Activated CD8-positive, alpha-beta T cell treated with anti-CD3 and anti-CD28 coated beads for 36 hours (primary cell): ENCODE results near the gene ZZZ3. TPM values are rescaled to one million over a fixed set of nuclear protein-coding genes. Genes with fewer than 3 reads are reported as not detected.
"Not testable (repeated sequence)": the region's sequence is repeated elsewhere in the genome, so short reads cannot be mapped to it uniquely, and the experiment has no call there.

Experiments used
- ATAC-seq: fragments of 200-7000 bp; cut with Tn5 transposase; one replicate; pipeline ENCODE4 v1.10.0; 2021; ENCODE audit warnings: mild to moderate bottlenecking, moderate library complexity
- CTCF ChIA-PET: fragments of 350-600 bp; sonication (Branson Sonifier 250); formaldehyde crosslinking; loops from one replicate; lab custom pipeline; 2021; ENCODE audit warnings: antibody characterized with exemption; lab: Charles Lee
- POLR2A ChIA-PET: fragments of 350-600 bp; sonication (Branson Sonifier 250); formaldehyde crosslinking; loops from one replicate; lab custom pipeline; 2021; ENCODE audit warnings: antibody characterized with exemption; lab: Charles Lee
- DNase-seq: peaks from one replicate; pipeline ENCODE4 v3.0.0-alpha.2; 2020
- H3K27ac Mint-ChIP-seq: one replicate; pipeline ENCODE4 v1.8.0; 2021; ENCODE audit warnings: mild to moderate bottlenecking, mixed read lengths
- H3K27me3 Mint-ChIP-seq: one replicate; pipeline ENCODE4 v1.8.0; 2021; ENCODE audit warnings: mixed read lengths
- H3K36me3 Mint-ChIP-seq: one replicate; pipeline ENCODE4 v1.8.0; 2021; ENCODE audit warnings: low read depth, mixed read lengths
- H3K4me1 Mint-ChIP-seq: one replicate; pipeline ENCODE4 v1.8.0; 2021; ENCODE audit warnings: low read depth, mixed read lengths
- H3K4me3 Mint-ChIP-seq: one replicate; pipeline ENCODE4 v1.8.0; 2021; ENCODE audit warnings: mild to moderate bottlenecking, moderate library complexity, mixed read lengths
- H3K9me3 Mint-ChIP-seq: one replicate; pipeline ENCODE4 v1.8.0; 2021; ENCODE audit warnings: mixed read lengths
- intact Hi-C: fragments of 100-400 bp; cut with micrococcal nuclease; formaldehyde crosslinking; loops from one replicate; pipeline ENCODE4 v1.10.0; 2022
- total RNA-seq, 2 experiments: library from RNA; stranded (reverse); gene quantifications; one replicate each; pipeline ENCODE4 v1.2.3, GENCODE V29; 2021
- TF ChIP-seq, protein P1 (sequence below): fragments of 200-600 bp; IDR thresholded peaks from one replicate; pipeline ENCODE4 v1.8.0; 2022; ENCODE audit warnings: antibody characterized with exemption, mild to moderate bottlenecking

The ZZZ3 gene
- total RNA-seq, 2 experiments from 2014 or later = 37.7 to 39.5 TPM

DNA sequence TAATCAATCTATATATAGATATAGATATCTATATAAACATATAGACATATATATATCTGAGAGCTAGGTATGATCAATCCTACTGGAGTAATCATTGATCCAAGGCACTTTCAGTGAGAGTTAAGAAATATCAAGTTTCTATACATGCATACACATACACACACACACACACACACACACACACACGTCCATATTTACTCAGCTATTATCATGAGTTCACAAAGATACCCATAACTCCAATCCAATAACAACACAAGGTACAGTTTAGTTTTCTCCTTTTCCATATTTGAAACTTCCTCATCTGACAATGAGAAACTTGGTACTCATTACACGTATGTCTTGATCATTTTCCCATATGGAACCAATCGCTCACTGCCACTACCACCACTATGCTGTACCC is 27.3 kb upstream of the ZZZ3 start:
- peak overlapping the region; percentile 4 for H3K27ac Mint-ChIP-seq

GRCh38 chr1:77706321-77706720 is 23.9 kb upstream of the ZZZ3 start:
- POLR2A ChIA-PET = no interaction called here
- no peaks in the 10 kb centered on the region for H3K9me3 Mint-ChIP-seq
- no peak overlapping the region for H3K4me3 Mint-ChIP-seq
- ATAC-seq (no peak), DNase-seq (no peak)
- H3K36me3 Mint-ChIP-seq = peaks cover 10% of the 10 kb centered on the region
- CTCF ChIA-PET = no interaction called here
- H3K4me1 Mint-ChIP-seq = peaks cover 4% of the 10 kb centered on the region
- H3K27ac Mint-ChIP-seq = no peak overlapping the region
- H3K27me3 Mint-ChIP-seq = no peaks in the 10 kb centered on the region
- TF ChIP-seq, protein P1, sequence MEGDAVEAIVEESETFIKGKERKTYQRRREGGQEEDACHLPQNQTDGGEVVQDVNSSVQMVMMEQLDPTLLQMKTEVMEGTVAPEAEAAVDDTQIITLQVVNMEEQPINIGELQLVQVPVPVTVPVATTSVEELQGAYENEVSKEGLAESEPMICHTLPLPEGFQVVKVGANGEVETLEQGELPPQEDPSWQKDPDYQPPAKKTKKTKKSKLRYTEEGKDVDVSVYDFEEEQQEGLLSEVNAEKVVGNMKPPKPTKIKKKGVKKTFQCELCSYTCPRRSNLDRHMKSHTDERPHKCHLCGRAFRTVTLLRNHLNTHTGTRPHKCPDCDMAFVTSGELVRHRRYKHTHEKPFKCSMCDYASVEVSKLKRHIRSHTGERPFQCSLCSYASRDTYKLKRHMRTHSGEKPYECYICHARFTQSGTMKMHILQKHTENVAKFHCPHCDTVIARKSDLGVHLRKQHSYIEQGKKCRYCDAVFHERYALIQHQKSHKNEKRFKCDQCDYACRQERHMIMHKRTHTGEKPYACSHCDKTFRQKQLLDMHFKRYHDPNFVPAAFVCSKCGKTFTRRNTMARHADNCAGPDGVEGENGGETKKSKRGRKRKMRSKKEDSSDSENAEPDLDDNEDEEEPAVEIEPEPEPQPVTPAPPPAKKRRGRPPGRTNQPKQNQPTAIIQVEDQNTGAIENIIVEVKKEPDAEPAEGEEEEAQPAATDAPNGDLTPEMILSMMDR = no peak
- intact Hi-C loops = no loop called here

More for the DNA sequence above, 27.3 kb upstream of the ZZZ3 start:
- intact Hi-C loops = no loop called here
- H3K27me3 Mint-ChIP-seq = no peaks in the 10 kb centered on the region
- ATAC-seq (no peak), DNase-seq (no peak)
- H3K36me3 Mint-ChIP-seq = peaks cover 19% of the 10 kb centered on the region
- H3K4me1 Mint-ChIP-seq = peaks cover 2% of the 10 kb centered on the region
- TF ChIP-seq, protein P1 = no peak
- CTCF ChIA-PET = no interaction called here
- no peak overlapping the region for H3K4me3 Mint-ChIP-seq
- H3K9me3 Mint-ChIP-seq = no peaks in the 10 kb centered on the region
- POLR2A ChIA-PET = no interaction called here

DNA sequence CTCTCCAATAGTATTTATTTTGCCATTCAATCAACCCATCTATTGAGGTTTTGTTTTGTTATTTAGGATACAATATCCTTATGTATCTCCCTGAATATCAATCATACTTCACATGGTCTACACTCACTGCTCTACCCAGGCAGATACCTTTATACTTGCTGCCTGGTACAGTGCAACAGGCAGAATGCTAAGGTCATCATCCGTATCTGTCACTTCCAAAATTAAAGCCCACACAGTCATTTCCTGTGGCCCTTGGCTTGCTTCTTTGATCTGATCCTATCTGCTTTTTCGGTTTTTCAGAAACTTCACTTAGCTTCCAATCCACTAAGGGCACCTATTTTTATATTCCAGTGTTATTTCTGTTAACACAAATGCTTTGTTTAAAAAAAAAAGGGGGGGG is 22.3 kb upstream of the ZZZ3 start:
- Mint-ChIP-seq H3K4me3 (no peak overlapping the region), H3K4me1 (peaks cover 4% of the 10 kb centered on the region), H3K36me3 (peaks cover 9% of the 10 kb centered on the region), H3K9me3 (no peaks in the 10 kb centered on the region), H3K27ac (no peak overlapping the region), H3K27me3 (no peaks in the 10 kb centered on the region)
- ATAC-seq = no peak
- ChIA-PET CTCF (interaction anchor here (1.4 kb wide), 1 partner anchor 171 kb away, joined by 3 read pairs; no protein-coding TSS in a partner anchor), POLR2A (no interaction called here)
- intact Hi-C loops = no loop called here
- DNase-seq = no peak
- TF ChIP-seq, protein P1 = no peak

DNA sequence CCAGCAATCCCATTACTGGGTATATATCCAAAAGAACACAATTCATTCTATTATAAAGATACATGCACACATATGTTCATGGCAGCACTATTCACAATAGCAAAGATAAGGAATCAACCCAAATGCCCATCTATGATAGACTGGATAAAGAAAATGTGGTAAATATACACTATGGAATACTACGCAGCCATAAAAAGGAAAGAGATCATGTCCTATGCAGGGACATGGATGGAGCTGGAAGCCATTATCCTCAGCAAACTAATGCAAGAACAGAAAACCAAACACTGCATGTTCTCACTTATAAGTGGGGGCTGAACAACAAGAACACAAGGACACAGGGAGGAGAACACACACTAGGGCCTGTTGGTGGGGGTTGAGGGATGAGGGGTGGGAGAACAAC is 17.2 kb upstream of the ZZZ3 start:
- DNase-seq, H3K9me3 Mint-ChIP-seq, H3K27me3 Mint-ChIP-seq, CTCF ChIA-PET, H3K4me3 Mint-ChIP-seq, ATAC-seq, intact Hi-C loops, H3K4me1 Mint-ChIP-seq, H3K27ac Mint-ChIP-seq: not testable (repeated sequence)
- POLR2A ChIA-PET = interaction anchor here (0.6 kb wide), 1 partner anchor 243 kb away, joined by 3 read pairs; no protein-coding TSS in a partner anchor
- H3K36me3 Mint-ChIP-seq = peaks cover 10% of the 10 kb centered on the region

GRCh38 chr1:77697441-77697840 is 15.0 kb upstream of the ZZZ3 start:
- CTCF ChIA-PET = interaction anchor here (0.8 kb wide), 1 partner anchor 14 kb away, joined by 3 read pairs; no protein-coding TSS in a partner anchor
- ATAC-seq (no peak), DNase-seq (no peak)
- Mint-ChIP-seq H3K27me3 (no peaks in the 10 kb centered on the region), H3K27ac (no peak overlapping the region), H3K4me3 (no peak overlapping the region), H3K4me1 (no peaks in the 10 kb centered on the region), H3K9me3 (no peaks in the 10 kb centered on the region), H3K36me3 (peaks cover 14% of the 10 kb centered on the region)
- POLR2A ChIA-PET = no interaction called here
- intact Hi-C loops = no loop called here
- TF ChIP-seq, protein P1 = no peak

DNA sequence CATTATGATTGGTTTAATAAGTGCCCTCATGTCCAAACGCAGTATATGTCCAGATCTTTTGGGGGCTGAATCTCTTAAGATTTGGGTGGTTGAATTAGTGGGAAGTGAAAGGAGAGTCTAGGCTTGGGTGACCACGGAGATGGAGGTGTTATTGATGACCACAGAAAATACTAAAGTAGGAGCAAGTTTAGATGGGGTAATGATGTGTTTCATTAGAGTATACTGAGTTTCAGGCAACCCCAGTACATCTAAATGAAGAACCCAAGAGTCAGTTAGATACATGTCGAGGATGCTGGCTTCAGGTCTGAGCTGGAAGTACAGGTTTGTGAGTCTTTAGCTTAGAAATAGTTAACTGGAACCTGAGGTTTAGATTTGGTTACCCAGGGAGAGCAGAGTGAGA is 6.5 kb upstream of the ZZZ3 start:
- H3K27ac Mint-ChIP-seq = no peak overlapping the region
- CTCF ChIA-PET = no interaction called here
- intact Hi-C loops = no loop called here
- no peak for ATAC-seq
- H3K27me3 Mint-ChIP-seq = no peaks in the 10 kb centered on the region
- no peak for DNase-seq
- H3K36me3 Mint-ChIP-seq = peaks cover 9% of the 10 kb centered on the region
- TF ChIP-seq, protein P1 = no peak
- H3K4me1 Mint-ChIP-seq = peaks cover 8% of the 10 kb centered on the region
- POLR2A ChIA-PET = no interaction called here
- H3K4me3 Mint-ChIP-seq = no peak overlapping the region
- no peaks in the 10 kb centered on the region for H3K9me3 Mint-ChIP-seq
